CD4-positive, alpha-beta T cell (primary cell): Measurements from ENCODE around the gene REPIN1. TPM values are rescaled to one million over a fixed set of nuclear protein-coding genes. Genes with fewer than 3 reads are reported as not detected.

ENCODE experiments used
- ATAC-seq: fragments of 200-7000 bp; cut with Tn5 transposase; one replicate; pipeline ENCODE4 v1.10.0; 2022; ENCODE audit warnings: mild to moderate bottlenecking; ENCODE audit not compliant: poor library complexity
- CTCF ChIA-PET: fragments of 350-600 bp; sonication (Branson Sonifier 250); formaldehyde crosslinking; loops from one replicate; lab custom pipeline; 2021; ENCODE audit warnings: antibody characterized with exemption, inconsistent platforms; lab: Charles Lee
- POLR2A ChIA-PET: fragments of 350-600 bp; sonication (Branson Sonifier 250); formaldehyde crosslinking; loops from one replicate; lab custom pipeline; 2021; ENCODE audit warnings: antibody characterized with exemption, inconsistent platforms; lab: Charles Lee
- DNase-seq, 14 experiments: peaks; one replicate each; pipeline ENCODE4 v3.0.0-alpha.2; 2013 to 2020; ENCODE audit warnings: mixed read lengths in 2 of 14
- H3K27ac ChIP-seq, 2 donors: one replicate each; pipeline versions ENCODE4 v1.5.1 to v1.7.0; 2013; ENCODE audit warnings: low read length in 2 of 2, low read depth in 1 of 2, mild to moderate bottlenecking in 1 of 2
- H3K27me3 ChIP-seq, 2 experiments: 1 replicate in 1 of 2; 2 replicates in 1 of 2; pipeline versions ENCODE4 v1.6.1 to v1.7.0; 2013; ENCODE audit warnings: low read length in 2 of 2, control low read depth in 1 of 2, mild to moderate bottlenecking in 1 of 2, moderate library complexity in 1 of 2; ENCODE audit not compliant: insufficient read depth in 2 of 2, control insufficient read depth in 1 of 2
- H3K36me3 ChIP-seq: one replicate; pipeline ENCODE4 v1.6.1; 2013; ENCODE audit warnings: low read length, control low read depth; ENCODE audit not compliant: insufficient read depth
- H3K4me1 ChIP-seq: one replicate; pipeline ENCODE4 v1.6.1; 2013; ENCODE audit warnings: low read length, control low read depth; ENCODE audit not compliant: insufficient read depth
- H3K4me3 ChIP-seq: one replicate; pipeline ENCODE4 v1.5.1; 2013; ENCODE audit warnings: mild to moderate bottlenecking, low read length, moderate library complexity
- H3K9me3 ChIP-seq, 2 experiments: 1 replicate in 1 of 2; 2 replicates in 1 of 2; pipeline versions ENCODE4 v1.6.1 to v1.7.0; 2013; ENCODE audit warnings: low read length in 2 of 2, mild to moderate bottlenecking in 2 of 2, control low read depth in 1 of 2, moderate library complexity in 1 of 2; ENCODE audit not compliant: control insufficient read depth in 1 of 2, insufficient read depth in 1 of 2
- H3K27ac Mint-ChIP-seq: one replicate; pipeline ENCODE4 v1.8.0; 2020; ENCODE audit warnings: mixed read lengths
- H3K27me3 Mint-ChIP-seq: one replicate; pipeline ENCODE4 v1.8.0; 2021; ENCODE audit warnings: mixed read lengths
- H3K36me3 Mint-ChIP-seq: one replicate; pipeline ENCODE4 v1.8.0; 2021; ENCODE audit warnings: low read depth, mixed read lengths
- H3K4me1 Mint-ChIP-seq: one replicate; pipeline ENCODE4 v1.8.0; 2021; ENCODE audit warnings: low read depth, mixed read lengths
- H3K4me3 Mint-ChIP-seq: one replicate; pipeline ENCODE4 v1.8.0; 2020; ENCODE audit warnings: mild to moderate bottlenecking, mixed read lengths
- H3K9me3 Mint-ChIP-seq: one replicate; pipeline ENCODE4 v1.8.0; 2020; ENCODE audit warnings: mixed read lengths
- intact Hi-C, 2 experiments: fragments of 100-400 bp; cut with DNase I in 1 of 2; cut with micrococcal nuclease in 1 of 2; formaldehyde crosslinking; loops; one replicate each; pipeline versions ENCODE4 v1.15.1 to v1.9.0; 2023 to 2025; cut with DNase I, micrococcal nuclease
- total RNA-seq, 174 experiments: library from RNA in 2 of 174; stranded (reverse) in 2 of 174; gene quantifications; one replicate each; pipeline ENCODE4 v1.2.3 and lab custom pipeline; 2021 to 2026
- TF ChIP-seq, protein P1 (sequence below): fragments of 200-600 bp; IDR thresholded peaks from one replicate; pipeline ENCODE4 v1.8.0; 2022; ENCODE audit warnings: antibody characterized with exemption, mild to moderate bottlenecking

Gene REPIN1
- total RNA-seq, 2 experiments from 2014 or later: 58.2 to 59.8 TPM

DNA sequence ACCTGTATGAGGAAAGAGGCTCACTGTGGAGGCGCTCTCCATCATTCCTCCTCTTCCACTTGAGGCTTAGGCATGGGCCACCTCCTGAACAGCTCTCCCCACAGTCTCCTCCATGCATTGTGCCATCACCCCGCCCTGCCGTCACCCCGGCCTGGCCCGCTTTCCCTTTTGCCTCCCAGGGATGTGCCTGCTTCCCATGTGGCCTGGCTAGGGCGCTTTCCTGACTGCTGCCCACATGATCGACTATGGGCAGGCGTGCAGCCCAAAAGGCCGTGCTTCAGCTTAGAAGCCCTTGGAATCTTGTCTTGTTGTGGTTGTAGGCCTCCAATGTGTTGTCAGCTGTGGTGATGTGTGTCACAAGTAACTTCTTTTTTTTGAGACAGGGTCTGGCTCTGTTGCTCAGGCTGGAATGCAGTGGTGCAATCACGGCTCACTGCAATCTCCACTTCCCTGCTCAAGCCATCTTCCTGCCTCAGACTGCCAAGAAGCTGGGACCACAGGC lies 43.5 kb upstream of the REPIN1 start:
- no peaks in the 10 kb centered on the region for H3K27me3 Mint-ChIP-seq
- CTCF ChIA-PET: interaction anchor here (1.0 kb wide), 1 partner anchor 80 kb away, joined by 3 read pairs; a partner anchor contains a TSS
- DNase-seq (peak in 1 of 14 experiments; percentile 8), ATAC-seq (no peak)
- peaks cover 42% of the 10 kb centered on the region for H3K4me1 ChIP-seq
- no peaks in the 10 kb centered on the region for H3K9me3 Mint-ChIP-seq
- peak overlapping the region; percentile 82 for H3K27ac Mint-ChIP-seq
- TF ChIP-seq, protein P1, sequence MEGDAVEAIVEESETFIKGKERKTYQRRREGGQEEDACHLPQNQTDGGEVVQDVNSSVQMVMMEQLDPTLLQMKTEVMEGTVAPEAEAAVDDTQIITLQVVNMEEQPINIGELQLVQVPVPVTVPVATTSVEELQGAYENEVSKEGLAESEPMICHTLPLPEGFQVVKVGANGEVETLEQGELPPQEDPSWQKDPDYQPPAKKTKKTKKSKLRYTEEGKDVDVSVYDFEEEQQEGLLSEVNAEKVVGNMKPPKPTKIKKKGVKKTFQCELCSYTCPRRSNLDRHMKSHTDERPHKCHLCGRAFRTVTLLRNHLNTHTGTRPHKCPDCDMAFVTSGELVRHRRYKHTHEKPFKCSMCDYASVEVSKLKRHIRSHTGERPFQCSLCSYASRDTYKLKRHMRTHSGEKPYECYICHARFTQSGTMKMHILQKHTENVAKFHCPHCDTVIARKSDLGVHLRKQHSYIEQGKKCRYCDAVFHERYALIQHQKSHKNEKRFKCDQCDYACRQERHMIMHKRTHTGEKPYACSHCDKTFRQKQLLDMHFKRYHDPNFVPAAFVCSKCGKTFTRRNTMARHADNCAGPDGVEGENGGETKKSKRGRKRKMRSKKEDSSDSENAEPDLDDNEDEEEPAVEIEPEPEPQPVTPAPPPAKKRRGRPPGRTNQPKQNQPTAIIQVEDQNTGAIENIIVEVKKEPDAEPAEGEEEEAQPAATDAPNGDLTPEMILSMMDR: no peak
- peak overlapping the region; percentile 96 for H3K4me3 Mint-ChIP-seq
- no peak overlapping the region for H3K27ac ChIP-seq
- peaks cover 33% of the 10 kb centered on the region for H3K36me3 ChIP-seq
- intact Hi-C loops: no loop called here
- H3K36me3 Mint-ChIP-seq: peaks cover 59% of the 10 kb centered on the region
- no peak overlapping the region for H3K4me3 ChIP-seq
- H3K9me3 ChIP-seq: no peaks in the 10 kb centered on the region
- POLR2A ChIA-PET: no interaction called here
- peaks cover 42% of the 10 kb centered on the region for H3K4me1 Mint-ChIP-seq
- no peaks in the 10 kb centered on the region for H3K27me3 ChIP-seq

GRCh38 chr7:150325901-150326300 lies 42.7 kb upstream of the REPIN1 start:
- no peaks in the 10 kb centered on the region for H3K9me3 ChIP-seq
- Mint-ChIP-seq H3K27me3 (no peaks in the 10 kb centered on the region), H3K4me3 (peak overlapping the region; percentile 63), H3K36me3 (peaks cover 61% of the 10 kb centered on the region), H3K9me3 (no peaks in the 10 kb centered on the region), H3K4me1 (peaks cover 42% of the 10 kb centered on the region), H3K27ac (peak overlapping the region; percentile 82)
- H3K36me3 ChIP-seq: peaks cover 40% of the 10 kb centered on the region
- CTCF ChIA-PET: interaction anchor here (1.0 kb wide), 1 partner anchor 79 kb away, joined by 3 read pairs; a partner anchor contains a TSS
- DNase-seq (no peak), ATAC-seq (no peak)
- H3K4me3 ChIP-seq: no peak overlapping the region
- POLR2A ChIA-PET: no interaction called here
- H3K27ac ChIP-seq: no peak overlapping the region
- TF ChIP-seq, protein P1: no peak
- intact Hi-C loops: no loop called here
- peaks cover 35% of the 10 kb centered on the region for H3K4me1 ChIP-seq
- H3K27me3 ChIP-seq: no peaks in the 10 kb centered on the region

- H3K4me1 Mint-ChIP-seq: peaks cover 41% of the 10 kb centered on the region
- intact Hi-C loops: no loop called here
- Histone ChIP-seq H3K4me3 (no peak overlapping the region), H3K36me3 (peaks cover 43% of the 10 kb centered on the region), H3K4me1 (peaks cover 34% of the 10 kb centered on the region), H3K27ac (no peak overlapping the region), H3K9me3 (no peaks in the 10 kb centered on the region), H3K27me3 (no peaks in the 10 kb centered on the region)
- no peak overlapping the region for H3K4me3 Mint-ChIP-seq
- POLR2A ChIA-PET: no interaction called here
- TF ChIP-seq, protein P1: no peak
- H3K9me3 Mint-ChIP-seq: no peaks in the 10 kb centered on the region
- CTCF ChIA-PET: no interaction called here
- H3K36me3 Mint-ChIP-seq: peaks cover 69% of the 10 kb centered on the region
- peak overlapping the region; percentile 51 for H3K27ac Mint-ChIP-seq
- no peak for DNase-seq
- no peak for ATAC-seq
- no peaks in the 10 kb centered on the region for H3K27me3 Mint-ChIP-seq
These were observed 41.9 kb upstream of the REPIN1 start for GRCh38 chr7:150326657-150327268.
